HS-27A (cell line): Measurements from ENCODE around the gene SSBP3.
A peak's percentile ranks its signal among the peaks of the same experiment; 100 is the strongest.

ENCODE experiments used
- DNase-seq: peaks from one replicate; pipeline ENCODE4 v3.0.0-alpha.2; 2012; ENCODE audit warnings: low read depth, missing footprints

The SSBP3 gene

DNA sequence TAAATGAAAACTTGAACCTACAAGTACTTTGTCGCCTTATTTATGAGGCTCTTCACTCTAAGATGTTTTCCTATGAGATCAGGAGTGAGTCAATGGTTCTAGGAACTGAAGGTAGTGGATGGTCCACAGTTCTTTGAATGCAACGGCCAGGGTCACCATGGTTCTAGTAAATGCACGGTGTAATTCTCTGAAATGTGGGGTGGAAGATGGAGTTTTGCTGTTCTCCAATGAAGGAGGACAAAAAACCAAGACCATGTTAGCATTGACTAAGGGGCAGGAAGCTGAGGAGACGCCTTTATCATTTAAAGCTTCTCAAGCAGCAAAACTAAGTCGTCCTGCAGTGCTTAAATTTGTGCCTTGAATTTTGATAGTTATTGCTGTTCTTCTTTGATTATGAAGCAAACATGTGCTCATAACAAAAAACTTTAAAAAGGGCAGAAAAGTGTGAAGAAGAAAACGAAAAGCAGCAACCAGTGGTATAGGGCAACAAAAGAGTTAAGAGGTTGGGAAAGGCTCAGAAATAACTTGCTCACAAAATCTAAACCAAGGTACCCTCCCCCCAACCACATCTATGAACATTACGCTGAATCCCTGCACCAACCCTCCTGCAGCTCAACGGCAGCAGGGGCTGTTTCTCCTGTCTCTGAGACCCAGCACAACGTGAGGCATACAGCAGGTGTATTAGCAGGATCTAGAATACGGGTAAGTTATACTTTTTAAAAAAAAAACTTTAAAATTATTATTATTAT lies 121.2 kb downstream of the SSBP3 start:
- no peak for DNase-seq

DNA sequence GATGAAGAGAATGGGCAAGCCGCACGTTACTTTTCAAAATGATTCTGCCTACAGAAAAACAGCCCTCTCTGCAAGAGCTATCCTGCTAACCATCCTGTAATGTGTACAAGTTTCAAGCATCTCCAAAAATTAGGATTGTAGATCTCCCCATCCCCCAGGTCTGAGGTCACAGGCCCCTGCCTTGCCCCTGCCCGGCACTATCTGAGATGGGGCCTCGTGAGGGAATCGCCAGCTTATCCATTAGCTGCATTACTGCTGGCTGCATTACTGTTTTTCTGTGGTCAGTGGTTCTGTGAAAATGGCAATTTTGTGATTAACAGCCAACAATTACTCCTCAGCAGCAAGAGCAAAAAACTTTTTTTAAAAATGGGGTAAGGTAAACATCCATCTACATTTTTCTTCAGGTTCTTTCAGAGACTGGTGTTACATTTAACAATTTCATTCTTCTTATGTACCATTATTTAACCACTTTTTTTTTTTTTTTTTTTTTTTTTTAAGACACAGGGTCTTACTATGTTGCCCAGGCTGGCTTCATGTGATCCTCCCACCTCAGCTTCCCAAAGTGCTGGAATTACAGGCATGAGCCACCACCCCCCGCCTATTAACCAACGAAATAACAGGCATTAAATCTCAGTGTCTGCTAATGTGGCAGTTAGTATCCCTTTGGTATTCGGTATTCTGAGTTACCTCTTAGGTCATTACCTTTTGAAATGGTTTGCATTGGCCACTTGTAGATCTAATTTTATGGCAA lies 122.4 kb downstream of the SSBP3 start:
- DNase-seq: no peak

DNA sequence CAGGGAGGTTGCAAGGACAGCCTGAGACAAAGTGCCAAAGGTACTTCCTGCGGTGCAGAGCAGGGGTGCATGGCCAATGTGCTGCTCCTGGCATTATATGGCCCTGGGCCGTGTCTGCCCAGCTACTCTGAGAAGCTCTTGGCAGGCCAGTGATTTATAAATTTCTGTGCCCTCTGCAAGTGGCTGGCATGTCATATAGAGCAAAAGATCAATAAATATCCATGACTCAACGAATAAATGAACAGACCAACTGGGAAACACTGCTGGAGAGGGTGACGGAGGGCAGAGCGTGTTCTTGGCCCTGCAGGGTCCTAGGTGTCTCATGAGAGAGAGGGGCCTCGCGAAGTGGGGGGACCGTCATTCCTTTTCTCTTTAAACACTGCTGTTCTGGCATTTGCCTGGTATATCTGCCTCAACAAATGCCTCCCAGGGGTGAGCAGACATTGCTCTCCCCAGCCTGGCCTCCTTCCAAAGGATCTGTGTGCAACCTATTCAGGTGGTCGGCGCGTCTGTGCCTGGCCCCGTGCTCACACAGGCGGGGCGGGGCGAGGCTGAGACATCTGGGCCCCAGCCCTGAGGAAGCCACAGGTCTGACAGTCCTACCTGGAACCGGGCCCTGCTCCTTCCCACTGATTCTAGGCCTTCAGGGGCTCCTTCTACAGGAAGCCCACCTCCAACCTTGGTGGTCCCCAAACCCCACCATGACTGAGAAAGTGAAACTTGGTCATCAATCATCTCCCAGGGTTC lies 123.9 kb downstream of the SSBP3 start:
- DNase-seq: no peak

DNA sequence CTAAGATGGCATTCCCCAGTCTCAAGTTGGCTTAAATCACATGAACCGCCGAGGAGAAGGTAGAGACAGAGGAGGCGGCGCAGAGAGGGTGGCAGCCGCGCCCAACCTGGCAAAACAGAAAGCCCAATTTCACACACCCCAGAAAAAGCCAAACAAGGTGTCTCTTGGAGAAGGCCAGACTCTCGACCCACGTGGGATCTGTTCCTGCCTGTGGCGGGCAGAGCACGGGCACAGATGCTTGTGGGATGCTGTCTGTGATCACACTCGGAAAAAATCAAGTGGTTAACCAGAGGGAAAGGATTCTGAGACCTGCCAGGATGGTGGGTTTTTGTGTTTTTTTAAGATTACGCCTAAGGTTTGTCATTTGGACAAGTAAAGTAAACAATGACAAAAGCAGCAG lies 125.5 kb downstream of the SSBP3 start:
- no peak for DNase-seq

DNA sequence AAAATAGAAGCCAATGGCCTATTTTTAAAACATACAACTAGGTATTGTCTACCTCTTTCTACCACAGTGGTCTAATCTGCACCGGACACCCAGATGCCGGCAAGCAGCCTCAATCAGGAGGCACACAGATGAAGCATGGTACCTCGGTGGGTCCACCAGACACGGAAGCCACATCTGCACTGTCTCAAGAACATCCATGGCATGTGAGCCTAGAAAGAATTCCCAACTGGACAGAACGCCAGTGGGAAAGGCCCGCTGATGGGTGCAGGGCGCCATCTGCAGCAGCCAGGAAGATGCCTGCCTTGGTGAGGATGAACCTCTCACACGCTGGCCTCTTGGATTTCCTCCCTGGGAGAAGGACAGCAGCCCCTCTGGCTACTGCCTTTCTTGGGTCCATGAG lies 126.7 kb downstream of the SSBP3 start:
- DNase-seq: no peak

DNA sequence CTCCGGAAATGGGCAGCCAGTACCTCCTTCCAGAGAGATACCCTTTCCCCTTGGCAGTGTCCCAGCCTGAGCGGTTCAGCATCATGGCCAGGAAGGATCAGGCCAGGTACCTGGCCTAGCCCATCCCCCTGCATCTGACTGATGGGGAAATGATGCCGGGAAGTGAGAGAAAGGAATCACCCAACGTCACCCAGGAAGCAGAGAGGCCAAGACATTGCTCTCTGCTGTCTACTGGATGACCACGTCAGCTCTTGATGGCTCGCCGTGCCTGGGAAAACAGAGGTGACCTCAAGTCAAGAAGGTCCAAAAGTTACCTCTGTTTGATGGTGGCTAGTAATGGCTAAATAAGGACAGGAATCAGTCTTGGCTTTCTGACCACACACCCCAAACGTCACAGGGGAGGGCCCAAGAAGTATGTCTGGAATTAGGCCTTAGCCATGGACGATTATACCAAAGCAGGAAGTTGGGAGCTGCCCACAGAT lies 127.2 kb downstream of the SSBP3 start:
- DNase-seq: peak; percentile 64

DNA sequence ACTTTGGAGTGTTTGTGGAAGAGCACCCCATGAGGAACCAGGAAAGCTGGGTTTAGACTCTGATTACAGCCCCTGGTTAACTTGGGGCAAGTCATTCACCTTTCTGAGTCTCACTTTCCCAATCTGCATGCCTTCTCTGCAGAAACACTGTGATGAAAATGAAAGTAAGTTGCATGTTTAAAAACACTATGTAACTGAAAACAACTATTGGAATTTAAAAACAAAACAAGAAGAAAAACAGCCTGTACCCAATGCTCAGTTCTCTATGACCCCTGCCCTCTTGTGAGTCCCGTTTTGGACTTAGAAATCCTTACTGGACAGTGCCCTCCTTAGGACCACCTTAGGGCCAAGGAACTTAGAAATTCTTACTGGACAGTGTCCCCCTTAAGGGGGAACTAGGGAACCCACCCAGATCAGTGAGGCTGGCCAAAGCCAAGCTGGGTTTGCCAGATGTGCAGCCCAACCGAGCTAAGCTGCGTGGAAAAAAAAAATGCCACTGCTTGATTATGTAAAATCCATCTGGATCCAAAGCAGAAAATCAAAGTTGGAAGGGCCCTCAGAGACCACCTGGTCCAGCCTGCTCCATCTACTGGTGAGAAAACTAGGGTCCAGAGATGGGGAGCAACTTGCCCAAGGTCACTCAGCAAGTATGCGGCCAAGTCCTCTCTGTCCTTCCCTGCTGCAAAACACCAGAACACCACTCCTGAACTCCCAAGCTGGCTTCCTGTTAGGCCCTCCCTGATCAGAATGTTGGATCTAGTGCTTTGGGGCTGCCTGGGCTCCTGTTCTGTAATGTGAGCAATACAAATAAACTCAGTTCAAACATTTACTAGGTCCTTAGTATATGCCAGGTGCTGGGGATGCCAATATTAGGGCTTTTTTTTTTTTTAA lies 128.5 kb downstream of the SSBP3 start:
- no peak for DNase-seq

DNA sequence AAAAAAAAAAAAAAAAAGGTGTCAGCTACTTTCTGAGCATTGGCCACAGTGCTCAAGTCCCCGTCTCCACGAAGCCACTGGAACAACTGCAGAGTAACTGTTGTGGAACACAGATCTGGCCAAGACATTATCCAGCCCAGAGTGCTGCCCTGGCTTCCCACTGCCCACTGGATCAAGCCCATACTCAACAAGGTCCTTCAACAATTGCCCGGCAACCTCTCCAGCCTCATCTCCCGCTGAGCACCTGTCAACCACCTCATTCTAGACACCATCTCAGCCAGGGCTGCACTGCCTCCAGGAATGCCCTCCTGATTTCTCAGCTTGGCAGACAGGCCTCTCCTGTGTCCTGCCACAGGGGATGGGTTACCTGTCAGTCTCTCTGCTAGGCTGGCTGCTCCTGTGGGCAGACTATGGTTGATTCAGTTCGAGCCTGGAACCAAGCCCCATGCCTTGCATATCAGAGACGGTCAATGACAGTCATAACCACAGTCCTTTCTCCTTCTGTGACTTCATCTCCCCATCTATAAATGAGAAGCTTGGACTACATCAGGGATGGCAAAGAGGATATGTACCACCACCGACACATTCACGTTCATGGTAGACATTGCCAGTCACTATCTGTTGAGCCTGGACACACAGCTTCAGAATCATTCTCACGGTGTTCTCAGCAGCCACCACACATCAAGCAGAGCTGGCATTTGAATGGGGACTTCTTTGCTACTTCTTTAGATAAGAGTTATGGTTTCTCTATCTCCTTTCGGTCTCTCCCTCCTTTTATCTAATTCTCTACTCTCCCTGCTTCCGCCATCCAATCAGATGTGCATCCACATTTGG lies 129.4 kb downstream of the SSBP3 start:
- no peak for DNase-seq

DNA sequence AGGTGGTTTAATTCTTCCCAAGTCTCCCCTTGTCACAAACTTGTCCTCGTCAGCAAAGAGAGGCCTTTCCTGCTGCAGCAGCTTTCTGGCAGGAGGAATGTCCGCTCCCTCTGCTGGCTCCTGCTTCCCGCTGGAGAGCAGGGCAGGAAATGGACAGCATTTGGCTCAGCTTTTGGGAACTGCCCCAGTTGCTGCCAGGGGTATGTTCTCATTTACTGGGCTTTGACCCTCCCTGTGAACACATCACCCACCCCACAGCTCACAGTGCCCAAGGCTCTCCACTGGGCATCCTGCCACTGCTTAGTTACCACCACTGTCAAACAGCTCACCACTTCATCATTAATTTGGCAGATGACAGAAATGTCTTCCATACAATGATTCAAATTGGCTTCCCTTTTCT lies 130.8 kb downstream of the SSBP3 start:
- DNase-seq: no peak

DNA sequence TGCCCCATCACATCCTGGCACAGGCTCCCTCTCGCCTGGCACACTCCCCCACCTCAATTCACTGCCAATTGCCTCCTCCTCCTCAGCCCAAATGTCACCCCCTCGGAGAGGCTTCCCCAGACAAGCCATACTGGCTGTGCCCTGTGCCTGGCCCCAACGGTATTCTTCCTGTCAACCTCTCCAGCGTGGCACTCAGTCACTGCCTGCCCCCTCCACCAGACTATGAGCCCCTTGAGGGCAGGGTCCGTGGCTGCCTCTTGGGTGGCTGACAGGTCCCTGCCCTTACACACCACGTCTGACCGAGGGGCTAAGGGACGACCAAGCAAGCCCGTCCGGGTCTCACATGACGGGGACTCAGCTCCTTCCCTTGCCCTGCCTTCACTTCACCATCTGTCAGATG lies 131.3 kb downstream of the SSBP3 start:
- DNase-seq: no peak

DNA sequence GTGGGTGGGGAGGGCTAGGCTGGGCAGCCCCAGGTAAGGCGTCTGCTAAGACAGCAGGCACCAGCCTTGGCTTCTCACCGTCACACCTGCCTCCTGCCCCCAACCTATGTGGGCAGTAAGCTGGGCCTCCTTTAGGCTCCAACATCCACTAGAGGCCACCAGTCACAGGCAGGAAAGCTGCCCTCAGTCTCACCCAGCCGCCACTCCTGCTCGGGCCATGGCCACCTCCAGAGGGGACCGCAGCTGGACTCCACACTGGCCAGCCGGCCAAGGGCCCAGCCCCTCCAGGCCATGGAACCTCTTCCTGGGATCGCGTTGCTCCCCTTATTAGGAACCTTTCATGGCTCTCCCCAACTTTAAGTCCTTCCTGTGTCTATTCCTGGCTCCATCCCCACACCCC lies 131.7 kb downstream of the SSBP3 start:
- no peak for DNase-seq

DNA sequence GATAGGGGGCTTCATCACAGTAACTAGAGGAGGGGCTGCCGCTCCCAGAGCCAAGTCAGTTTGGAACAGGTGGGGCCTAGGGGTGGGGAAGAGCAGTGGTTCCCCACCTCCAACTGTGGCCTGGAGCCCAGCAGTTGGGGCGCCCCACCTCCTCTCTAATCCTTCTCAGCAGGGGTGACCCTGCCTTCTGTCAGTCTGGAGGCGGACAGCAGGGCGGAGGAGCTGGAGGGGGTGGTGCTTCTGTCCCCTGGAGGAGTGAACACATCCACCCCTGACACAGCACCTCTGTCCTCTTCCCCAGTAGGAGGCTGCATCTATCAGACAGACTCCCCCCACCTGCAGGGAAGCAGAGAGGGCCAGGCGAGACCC lies 132.4 kb downstream of the SSBP3 start:
- DNase-seq: no peak

DNA sequence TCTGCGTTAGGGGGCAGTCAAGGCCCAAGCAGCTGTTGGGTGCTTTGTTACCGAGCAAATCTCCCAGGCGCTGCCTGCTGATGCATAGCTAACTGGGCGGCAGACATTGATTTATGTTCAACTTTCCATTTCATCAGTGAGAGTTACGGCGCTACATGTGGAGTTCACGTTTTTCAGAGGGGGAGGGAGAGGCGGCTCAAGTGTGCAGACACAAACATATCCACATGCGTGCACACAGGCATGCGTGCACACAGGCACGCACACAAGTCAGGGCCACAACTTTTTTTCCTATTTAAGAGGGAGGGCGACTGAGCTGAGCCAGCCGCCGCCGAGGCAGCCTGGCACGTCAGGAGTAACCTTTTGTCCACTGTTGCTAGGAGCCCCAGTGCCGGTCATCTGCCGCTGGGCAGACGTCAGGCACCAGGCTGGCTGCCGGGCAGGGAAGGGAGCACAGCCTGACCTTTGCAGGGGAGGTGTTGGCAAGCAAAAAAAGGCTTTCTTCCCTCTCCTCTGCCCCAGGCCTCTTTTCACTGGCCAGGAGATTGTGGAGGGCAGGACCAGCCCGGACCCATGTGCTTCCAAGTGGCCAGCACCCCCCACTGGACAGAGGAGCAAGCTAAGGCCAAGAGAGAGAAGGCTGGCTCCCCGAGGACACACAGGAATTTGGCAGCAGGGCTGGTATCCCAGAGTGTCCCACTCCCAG lies 133.0 kb downstream of the SSBP3 start:
- no peak for DNase-seq

DNA sequence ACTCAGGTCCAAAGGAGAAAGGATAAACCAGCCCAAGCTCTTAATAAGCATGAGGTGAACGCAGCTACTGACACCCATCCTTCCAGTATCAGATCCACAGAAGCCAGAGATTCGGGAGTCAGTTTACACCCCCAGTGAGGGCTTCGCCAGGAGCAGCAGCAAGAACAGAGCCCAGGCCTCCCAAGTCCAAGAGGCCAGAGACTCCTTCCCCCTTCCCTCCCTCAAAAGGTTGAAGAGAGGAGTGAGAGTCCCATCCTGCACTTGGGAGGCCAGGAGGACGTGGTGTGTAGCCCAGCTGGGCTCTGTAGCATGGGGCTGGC lies 133.5 kb downstream of the SSBP3 start:
- DNase-seq: no peak

DNA sequence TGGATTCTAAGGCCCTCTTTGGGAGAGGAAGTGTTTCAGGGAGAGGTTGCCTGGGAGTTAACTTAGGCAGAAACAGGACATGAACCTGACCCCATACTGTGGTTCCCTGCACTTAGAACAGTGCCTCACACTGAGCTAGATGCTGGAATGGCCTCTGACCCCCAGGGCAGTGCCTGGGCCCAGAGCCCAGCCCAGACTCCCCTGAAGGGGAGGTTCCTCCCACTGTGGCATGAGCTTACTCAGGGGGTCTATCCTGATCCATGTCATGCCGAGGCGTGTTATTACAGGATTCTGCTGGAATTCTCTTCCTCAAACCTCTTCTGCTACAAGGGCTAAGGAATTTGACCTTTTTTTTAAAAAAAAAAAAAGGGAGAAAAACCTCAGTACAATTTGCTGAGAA lies 134.1 kb downstream of the SSBP3 start:
- DNase-seq: no peak

DNA sequence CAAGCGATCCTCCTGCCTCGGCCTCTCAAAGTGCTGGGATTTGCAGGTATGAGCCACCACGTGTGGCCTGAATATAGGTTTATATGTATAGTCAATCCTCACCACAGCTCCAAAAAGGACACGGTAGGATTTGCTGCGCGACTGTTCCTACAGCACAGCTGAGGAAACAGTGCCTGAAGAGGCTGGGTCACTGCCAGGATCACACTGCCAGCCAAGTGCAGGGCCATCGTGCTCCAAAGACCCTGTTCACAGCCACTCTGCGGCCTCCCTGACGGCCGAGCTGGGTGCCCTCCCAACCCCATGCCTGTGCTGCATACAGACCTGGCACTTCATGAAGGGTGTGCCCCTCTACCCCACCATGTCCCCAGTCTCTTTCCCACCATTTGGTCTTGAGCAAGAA lies 134.9 kb downstream of the SSBP3 start:
- no peak for DNase-seq

DNA sequence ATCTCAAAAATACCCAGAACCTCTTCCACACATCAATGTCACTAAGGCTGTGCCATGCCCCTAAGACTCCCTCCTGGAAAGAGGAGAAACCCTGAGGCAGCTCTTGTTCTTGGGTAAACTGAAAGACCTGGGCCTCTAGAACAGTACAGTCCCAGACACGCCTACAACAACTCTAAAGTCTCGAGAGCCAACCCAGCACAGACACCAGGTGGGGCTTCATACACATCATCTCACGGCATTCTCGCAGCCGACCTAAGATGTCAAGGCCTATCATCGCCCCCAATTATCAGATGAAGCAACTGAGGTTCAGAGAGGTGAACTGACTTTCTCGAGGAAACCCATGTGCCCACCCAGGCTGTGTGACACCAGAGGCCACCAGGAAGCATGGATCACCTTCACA lies 135.7 kb downstream of the SSBP3 start:
- DNase-seq: no peak

DNA sequence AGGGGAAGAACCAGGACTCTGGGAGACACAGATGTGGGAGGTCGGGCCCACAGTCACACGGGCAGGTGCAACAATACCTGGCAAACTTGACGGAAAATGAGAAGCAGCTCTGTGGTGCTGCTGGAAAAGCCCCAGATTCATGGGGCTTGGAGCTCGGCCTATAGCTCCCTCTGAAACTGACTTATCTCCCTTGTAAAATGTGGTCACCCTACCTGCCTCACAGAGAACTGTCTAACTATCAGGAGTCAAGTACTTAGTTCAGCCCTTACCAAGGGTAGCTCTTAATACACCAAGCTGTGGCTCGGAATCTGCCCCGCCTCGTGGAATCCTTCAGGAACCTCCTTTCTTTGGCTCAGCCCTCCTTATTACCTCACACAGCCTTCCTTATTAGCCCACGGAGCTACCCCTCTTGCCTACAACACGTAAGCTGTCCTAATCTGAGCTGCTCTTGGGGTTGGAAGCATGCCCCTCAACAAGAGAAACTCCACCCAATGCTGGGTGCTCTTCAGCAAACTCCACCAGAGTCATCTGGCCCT lies 137.4 kb downstream of the SSBP3 start:
- DNase-seq: no peak

DNA sequence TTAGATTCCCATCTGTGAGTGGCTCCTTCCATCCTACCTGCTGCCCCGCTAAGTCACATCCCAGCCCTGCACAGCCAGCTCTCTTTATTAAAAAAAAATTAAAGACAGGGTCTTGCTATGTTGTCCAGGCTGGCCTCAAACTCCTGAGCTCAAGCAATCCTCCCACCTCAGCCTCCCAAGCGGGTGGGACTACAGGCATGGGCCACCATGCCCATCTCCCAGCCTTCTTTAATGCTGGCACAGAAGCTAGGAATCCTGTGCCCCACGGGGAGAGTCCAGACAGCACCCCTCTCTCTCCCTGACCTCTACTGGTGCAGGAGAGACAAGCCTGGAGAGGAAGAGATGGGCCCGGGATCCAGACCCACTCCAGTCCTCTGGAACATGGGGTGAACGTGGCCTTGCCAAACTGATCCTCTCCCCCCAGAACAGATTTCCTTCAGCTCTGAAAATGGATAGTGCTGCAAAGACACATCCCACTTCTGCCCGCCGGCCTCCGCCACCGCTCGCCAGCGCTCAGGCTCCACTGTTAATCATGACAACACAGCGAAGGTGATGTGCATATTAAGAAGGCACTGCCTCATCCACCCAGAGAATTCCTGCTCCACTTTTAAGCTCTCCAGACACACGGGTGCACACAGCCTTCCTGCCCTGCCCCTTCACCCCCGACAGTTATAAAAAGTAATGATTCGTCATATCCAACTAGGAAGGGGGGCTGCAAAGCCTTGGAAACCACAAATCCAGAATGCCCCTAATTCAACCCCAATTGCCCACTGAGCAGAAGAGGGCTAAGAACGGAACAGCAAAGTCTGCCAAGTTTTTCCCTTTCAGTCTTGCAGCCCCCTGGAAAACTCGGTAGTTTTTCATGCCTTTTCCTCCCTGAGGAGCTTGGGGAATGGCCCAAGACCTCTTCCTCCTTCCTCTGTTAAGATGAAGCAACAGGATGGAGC lies 138.1 kb downstream of the SSBP3 start:
- DNase-seq: no peak
